Measurements from ENCODE around the gene BCL7A. TPM values are rescaled to one million over a fixed set of nuclear protein-coding genes. Genes with fewer than 3 reads are reported as not detected.

BCL7A gene
- total RNA-seq, 6 experiments from 2014 or later, result 3.5 to 6.4 (median 4.6) TPM

DNA sequence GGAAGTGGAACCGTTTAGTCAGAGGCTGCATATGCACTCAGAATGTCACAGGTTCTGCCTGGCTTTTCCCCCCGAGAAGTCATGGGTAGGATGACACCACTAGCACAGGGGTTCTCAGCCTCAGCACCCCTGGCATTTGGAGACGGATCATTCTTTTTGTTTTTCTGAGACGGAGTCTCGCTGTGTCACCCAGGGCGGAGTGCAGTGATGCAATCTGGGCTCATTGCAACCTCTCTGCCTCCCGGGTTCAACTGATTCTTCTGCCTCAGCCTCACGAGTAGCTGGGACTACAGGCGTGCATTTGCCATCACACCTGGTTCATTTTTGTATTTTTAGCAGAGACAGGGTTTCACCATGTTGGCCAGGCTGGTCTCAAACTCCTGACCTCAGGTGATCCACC is 28.1 kb downstream of the BCL7A start:
- TF ChIP-seq POLR2A (IDR thresholded peaks at IDR 0.05) (no peak), CTCF (IDR thresholded peaks at IDR 0.05) (no peak)
- no peak for ATAC-seq
- H3K4me1 ChIP-seq, result peaks cover 0 to 23% (median 11%) of the 10 kb centered on the region in 4 donors
- H3K4me3 ChIP-seq, result no peak overlapping the region
- H3K9me3 ChIP-seq, result no peaks in the 10 kb centered on the region
- H3K36me3 ChIP-seq, result no peaks in the 10 kb centered on the region
- DNase-seq, result no peak
- intact Hi-C loops (cut with DNase I), result no loop called here
- no peak overlapping the region for H3K27ac ChIP-seq
- no peaks in the 10 kb centered on the region for H3K27me3 ChIP-seq
- 34% methylated on average over 8 of the region's 9 CpGs for WGBS (ENCODE audit: insufficient coverage, low coverage, low lambda C conversion rate, missing lambda C conversion rate)

DNA sequence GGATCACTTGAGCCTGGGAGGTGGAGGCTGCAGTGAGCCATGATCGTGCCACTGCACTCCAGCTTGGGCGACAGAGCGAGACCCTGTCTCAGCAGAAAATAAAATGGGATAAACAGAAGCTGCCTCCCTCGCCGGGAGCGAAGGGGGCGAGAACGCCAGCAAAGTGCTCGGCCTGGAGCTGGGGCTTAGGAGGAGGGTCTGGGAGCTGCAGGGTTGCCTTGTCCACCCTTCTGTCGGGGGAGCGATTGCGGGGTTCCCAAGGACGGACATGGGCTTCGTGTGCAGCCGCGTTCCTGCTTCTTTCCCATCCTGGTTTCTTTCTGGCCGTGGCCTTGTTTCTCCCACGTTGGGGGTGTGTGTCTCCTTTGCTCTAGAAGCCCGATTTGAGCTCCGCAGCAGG is 29.0 kb downstream of the BCL7A start:
- TF ChIP-seq POLR2A (IDR thresholded peaks at IDR 0.05), result no peak
- TF ChIP-seq CTCF (IDR thresholded peaks at IDR 0.05), result no peak
- intact Hi-C loops (cut with DNase I), result no loop called here
- ATAC-seq (no peak), DNase-seq (no peak)
- H3K4me1 ChIP-seq, result peaks cover 0 to 29% (median 11%) of the 10 kb centered on the region in 4 donors
- no peaks in the 10 kb centered on the region for H3K36me3 ChIP-seq
- H3K27me3 ChIP-seq, result no peaks in the 10 kb centered on the region
- H3K4me3 ChIP-seq, result no peak overlapping the region
- no peaks in the 10 kb centered on the region for H3K9me3 ChIP-seq
- WGBS (ENCODE audit: insufficient coverage, low coverage, low lambda C conversion rate, missing lambda C conversion rate), result 93% methylated on average over 5 of the region's 20 CpGs
- H3K27ac ChIP-seq, result peak overlapping the region; percentile 82 to 94 (median 93)

DNA sequence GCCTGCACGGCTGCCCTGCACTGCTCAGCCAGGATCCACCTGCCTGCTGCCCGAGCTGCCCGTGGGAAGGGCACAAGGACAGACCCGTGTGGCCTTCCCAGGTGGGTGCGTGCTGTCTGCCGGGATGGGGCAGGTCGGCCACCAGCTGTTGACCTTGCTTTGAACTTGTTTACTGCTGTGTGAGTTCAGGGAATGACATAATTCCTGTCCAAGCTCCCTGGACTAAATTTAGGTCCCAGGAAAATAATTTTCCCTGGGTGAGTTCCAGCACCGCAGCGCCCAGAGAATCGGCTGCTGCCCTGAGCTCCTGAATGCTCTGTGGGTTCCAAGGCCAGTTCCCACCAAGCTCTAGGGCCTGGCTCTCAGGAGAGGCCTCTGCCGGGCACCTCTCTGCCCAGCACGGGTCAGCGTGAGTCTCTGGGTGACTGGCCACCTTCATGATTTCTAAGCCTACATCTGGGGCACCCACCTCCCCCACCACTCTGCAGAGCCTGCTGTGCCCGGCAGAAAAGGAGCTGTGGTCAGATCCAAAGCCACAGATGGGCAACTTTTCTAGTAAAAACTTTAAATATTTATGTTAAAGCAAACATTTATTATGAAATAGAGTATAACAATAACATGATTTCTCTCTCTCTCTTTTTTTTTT is 29.7 kb downstream of the BCL7A start:
- 13% methylated on average over 5 of the region's 14 CpGs for WGBS (ENCODE audit: insufficient coverage, low coverage, low lambda C conversion rate, missing lambda C conversion rate)
- intact Hi-C loops (cut with DNase I), result no loop called here
- H3K36me3 ChIP-seq, result no peaks in the 10 kb centered on the region
- ATAC-seq, result peak; percentile 78 to 86 (median 82)
- peak; percentile 82 to 91 (median 85) for DNase-seq
- H3K27me3 ChIP-seq, result no peaks in the 10 kb centered on the region
- H3K9me3 ChIP-seq, result no peaks in the 10 kb centered on the region
- TF ChIP-seq CTCF (IDR thresholded peaks at IDR 0.05), result no peak
- TF ChIP-seq POLR2A (IDR thresholded peaks at IDR 0.05), result no peak
- H3K27ac ChIP-seq, result peak overlapping the region; percentile 82 to 94 (median 93)
- peaks cover 0 to 29% (median 11%) of the 10 kb centered on the region in 4 donors for H3K4me1 ChIP-seq
- H3K4me3 ChIP-seq, result peak overlapping the region in 1 of 3 donors; percentile 4

DNA sequence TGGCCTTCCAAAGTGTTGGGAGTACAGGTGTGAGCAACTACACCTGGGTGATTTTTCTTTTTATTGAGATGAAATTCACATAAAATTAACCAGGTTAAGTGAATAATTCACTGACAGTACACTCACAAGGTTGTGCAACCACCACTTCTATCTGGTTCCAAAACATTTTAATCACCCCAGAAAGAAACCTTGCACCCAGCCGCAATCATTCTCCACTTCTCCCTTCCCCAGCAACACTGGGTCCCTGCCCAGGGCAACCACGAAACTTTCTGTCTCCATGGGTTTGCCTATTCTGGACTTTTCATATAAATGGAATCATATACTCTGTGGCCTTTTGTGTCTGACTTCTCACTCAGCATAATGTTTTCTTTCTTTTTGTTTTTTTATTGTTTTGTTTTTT is 30.6 kb downstream of the BCL7A start:
- WGBS (ENCODE audit: insufficient coverage, low coverage, low lambda C conversion rate, missing lambda C conversion rate), result 17% methylated on average over 2 of the region's 2 CpGs
- no peaks in the 10 kb centered on the region for H3K27me3 ChIP-seq
- peak overlapping the region; percentile 82 to 94 (median 93) for H3K27ac ChIP-seq
- peak in 1 of 3 donors; percentile 73 for DNase-seq
- ATAC-seq, result peak; percentile 43 to 54 (median 50)
- TF ChIP-seq CTCF (IDR thresholded peaks at IDR 0.05) (no peak), POLR2A (IDR thresholded peaks at IDR 0.05) (no peak)
- H3K4me1 ChIP-seq, result peaks cover 0 to 29% (median 11%) of the 10 kb centered on the region in 4 donors
- intact Hi-C loops (cut with DNase I), result no loop called here
- H3K9me3 ChIP-seq, result no peaks in the 10 kb centered on the region
- peak overlapping the region in 1 of 3 donors; percentile 4 for H3K4me3 ChIP-seq
- no peaks in the 10 kb centered on the region for H3K36me3 ChIP-seq

Data from right lobe of liver (tissue), 6 donors.